ENCODE data around the gene SNX9. TPM values are rescaled to one million over a fixed set of nuclear protein-coding genes. Genes with fewer than 3 reads are reported as not detected.

SNX9 gene
- total RNA-seq, 8 experiments from 2014 or later = 8.5 to 32.0 (median 13.7) TPM

GRCh38 chr6:157909282-157909664 lies 86.2 kb downstream of the SNX9 start:
- ATAC-seq (replicated peaks in 6 of 8) = no peak

DNA sequence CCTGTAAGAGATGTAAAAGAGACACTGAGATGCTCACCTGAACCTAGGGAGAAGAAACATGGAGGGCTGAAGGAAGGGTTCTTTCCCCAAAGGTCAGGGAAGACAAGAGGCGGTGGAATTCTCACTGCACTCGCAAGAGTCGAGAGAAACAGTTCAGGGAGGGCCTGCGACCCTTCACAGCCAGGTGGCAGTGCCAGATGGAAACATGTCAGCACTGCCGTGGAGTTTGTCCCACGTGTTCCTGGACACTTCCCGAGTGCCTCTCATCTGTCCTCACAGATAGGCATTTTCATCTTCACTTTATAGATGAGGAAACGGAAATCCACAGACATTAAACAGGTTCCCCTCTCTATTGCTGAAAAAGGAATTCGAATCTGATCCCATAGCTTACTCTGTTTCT lies 88.2 kb downstream of the SNX9 start:
- Histone ChIP-seq H3K27ac (no peak overlapping the region), H3K4me3 (no peak overlapping the region)
- whole genome bisulfite sequencing, 10 experiments = 69 to 100% (median 83%) methylated on average over 1 to 7 of the region's 9 CpGs; no CpG with 5 or more reads in 1 of the 10 experiments

More at GRCh38 chr6:157909282-157909664, 86.2 kb downstream of the SNX9 start:
- Histone ChIP-seq H3K4me3 (no peak overlapping the region), H3K4me1 (replicated peaks in 1 of 2) (no peaks in the 10 kb centered on the region), H3K27ac (no peak overlapping the region)
- WGBS, 10 experiments = 63 to 100% (median 94%) methylated on average over 1 to 3 of the region's 3 CpGs; no CpG with 5 or more reads in 1 of the 10 experiments
- in situ Hi-C loops (cut with MboI; ENCODE audit: low pct_unique_long_range_greater_than_20kb in 2 of 9, low sequenced_read_pairs in 9 of 9, unreplicated experiment in 9 of 9) = loop anchor here in 1 of 9 experiments (25.0 kb wide), 1 partner anchor 178 kb away; no protein-coding TSS in a partner anchor

GRCh38 chr6:157911786-157912185 lies 88.7 kb downstream of the SNX9 start:
- ATAC-seq (replicated peaks in 6 of 8) = peak in 1 of 8 experiments; percentile 12
- no peak overlapping the region for H3K4me3 ChIP-seq
- H3K27ac ChIP-seq = no peak overlapping the region
- no peaks in the 10 kb centered on the region for H3K4me1 ChIP-seq (replicated peaks in 1 of 2)
- in situ Hi-C loops (cut with MboI; ENCODE audit: low pct_unique_long_range_greater_than_20kb in 2 of 9, low sequenced_read_pairs in 9 of 9, unreplicated experiment in 9 of 9) = loop anchor here in 1 of 9 experiments (25.0 kb wide), 1 partner anchor 176 kb away; no protein-coding TSS in a partner anchor
- WGBS, 10 experiments = 38 to 71% (median 67%) methylated on average over 1 to 4 of the region's 5 CpGs; no CpG with 5 or more reads in 5 of the 10 experiments

More for the DNA sequence above, 88.2 kb downstream of the SNX9 start:
- H3K4me1 ChIP-seq (replicated peaks in 1 of 2) = no peaks in the 10 kb centered on the region
- in situ Hi-C loops (cut with MboI; ENCODE audit: low pct_unique_long_range_greater_than_20kb in 2 of 9, low sequenced_read_pairs in 9 of 9, unreplicated experiment in 9 of 9) = loop anchor here in 1 of 9 experiments (25.0 kb wide), 1 partner anchor 176 kb away; no protein-coding TSS in a partner anchor
- no peak for ATAC-seq (replicated peaks in 6 of 8)

DNA sequence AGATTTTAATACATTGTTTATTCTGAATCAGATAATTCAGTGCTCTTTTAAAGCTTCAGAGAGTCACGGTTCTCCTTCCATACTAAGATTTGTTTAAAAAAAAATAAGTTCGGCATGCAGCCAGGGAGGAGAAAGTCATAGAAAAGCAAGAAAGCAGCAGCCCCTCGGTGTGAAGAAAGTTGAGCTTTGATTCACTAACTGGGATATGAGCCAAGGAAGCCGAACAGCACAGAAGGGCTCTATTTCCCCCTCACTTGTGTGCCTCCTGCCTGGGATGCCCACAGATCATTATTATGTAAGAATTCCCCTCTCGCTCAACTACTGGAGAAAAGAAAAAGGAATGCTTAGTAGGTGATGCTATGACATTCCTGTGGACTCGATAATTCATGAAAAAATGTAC lies 89.3 kb downstream of the SNX9 start:
- 17 to 84% (median 50%) methylated on average over 3 to 6 of the region's 6 CpGs for WGBS, 10 experiments
- ATAC-seq (replicated peaks in 6 of 8) = peak in 4 of 8 experiments; percentile 42 to 90 (median 60)
- H3K27ac ChIP-seq = no peak overlapping the region

DNA sequence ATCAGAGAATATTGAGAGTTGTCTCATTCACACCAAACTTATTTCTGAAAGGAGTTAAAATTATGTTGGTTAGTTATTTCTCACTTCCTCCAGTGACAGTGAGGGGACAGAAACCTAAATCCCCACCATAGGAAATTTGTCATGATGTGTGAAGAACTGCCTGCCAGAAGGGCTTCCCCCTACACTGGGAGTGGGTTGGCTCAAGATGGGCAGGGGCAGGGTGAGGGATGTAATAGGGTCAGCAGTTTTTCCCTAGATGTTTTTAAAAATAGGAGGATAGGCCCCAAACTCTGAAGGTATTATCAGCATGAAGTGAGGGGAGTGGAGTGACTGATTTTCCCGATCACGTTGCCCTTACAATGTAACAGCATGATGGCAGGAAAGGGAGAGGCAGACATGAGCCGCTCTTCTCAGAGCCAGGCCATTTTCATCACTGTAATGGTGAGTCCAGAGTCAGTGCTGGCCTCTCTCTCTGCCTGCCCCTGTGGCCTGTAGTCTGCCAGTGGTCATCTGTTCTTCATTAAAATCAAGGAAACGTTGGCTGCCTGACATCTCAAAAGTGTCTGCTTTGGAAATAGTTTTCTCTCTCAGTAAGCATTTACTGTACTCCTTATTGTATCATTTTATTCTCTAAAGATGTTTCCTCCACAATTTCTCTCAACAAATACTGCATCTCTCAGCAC lies 98.8 kb downstream of the SNX9 start:
- Histone ChIP-seq H3K4me1 (replicated peaks in 1 of 2) (no peaks in the 10 kb centered on the region), H3K4me3 (no peak overlapping the region), H3K27ac (no peak overlapping the region)
- ATAC-seq (replicated peaks in 6 of 8) = peak in 2 of 8 experiments; percentile 43 to 76
- in situ Hi-C loops (cut with MboI; ENCODE audit: low pct_unique_long_range_greater_than_20kb in 2 of 9, low sequenced_read_pairs in 9 of 9, unreplicated experiment in 9 of 9) = loop anchor here in 1 of 9 experiments (25.0 kb wide), 1 partner anchor 165 kb away; no protein-coding TSS in a partner anchor
- 0 to 100% (median 80%) methylated on average over 1 to 4 of the region's 4 CpGs; no CpG with 5 or more reads in 2 of the 10 experiments for WGBS, 10 experiments

More for the DNA sequence above, 89.3 kb downstream of the SNX9 start:
- no peaks in the 10 kb centered on the region for H3K4me1 ChIP-seq (replicated peaks in 1 of 2)
- in situ Hi-C loops (cut with MboI; ENCODE audit: low pct_unique_long_range_greater_than_20kb in 2 of 9, low sequenced_read_pairs in 9 of 9, unreplicated experiment in 9 of 9) = loop anchor here in 1 of 9 experiments (25.0 kb wide), 1 partner anchor 175 kb away; no protein-coding TSS in a partner anchor
- H3K4me3 ChIP-seq = no peak overlapping the region

DNA sequence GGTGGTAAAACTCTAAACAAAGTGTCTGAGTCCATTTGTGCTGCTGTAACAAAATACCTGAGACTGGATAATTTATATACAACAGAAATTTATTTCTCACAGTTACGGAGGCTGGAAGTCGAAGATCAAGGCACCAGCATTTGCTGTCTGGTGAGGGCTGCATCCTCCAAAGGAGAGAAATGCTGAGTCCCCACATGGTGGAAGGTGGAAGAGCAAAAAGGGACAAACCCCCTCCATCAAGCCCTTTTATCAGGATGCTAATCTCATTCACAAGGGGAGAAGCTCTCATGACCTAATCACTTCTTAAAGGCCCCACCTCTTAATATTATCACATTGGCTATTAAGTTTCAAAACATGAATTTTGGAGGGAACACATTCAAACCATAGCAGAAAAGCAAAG lies 102.7 kb downstream of the SNX9 start:
- Histone ChIP-seq H3K4me3 (no peak overlapping the region), H3K4me1 (replicated peaks in 1 of 2) (no peaks in the 10 kb centered on the region), H3K27ac (no peak overlapping the region)
- in situ Hi-C loops (cut with MboI; ENCODE audit: low pct_unique_long_range_greater_than_20kb in 2 of 9, low sequenced_read_pairs in 9 of 9, unreplicated experiment in 9 of 9) = no loop called here
- ATAC-seq (replicated peaks in 6 of 8) = no peak
- 90 to 100% (median 100%) methylated on average over 1 to 2 of the region's 2 CpGs; no CpG with 5 or more reads in 4 of the 10 experiments for WGBS, 10 experiments

GRCh38 chr6:157927011-157927410 lies 104.0 kb downstream of the SNX9 start:
- WGBS, 10 experiments = 85 to 100% (median 95%) methylated on average over 1 to 7 of the region's 7 CpGs; no CpG with 5 or more reads in 1 of the 10 experiments
- in situ Hi-C loops (cut with MboI; ENCODE audit: low pct_unique_long_range_greater_than_20kb in 2 of 9, low sequenced_read_pairs in 9 of 9, unreplicated experiment in 9 of 9) = no loop called here
- no peak for ATAC-seq (replicated peaks in 6 of 8)
- no peak overlapping the region for H3K27ac ChIP-seq
- H3K4me1 ChIP-seq (replicated peaks in 1 of 2) = no peaks in the 10 kb centered on the region
- no peak overlapping the region for H3K4me3 ChIP-seq

GRCh38 chr6:157928428-157928827 lies 105.4 kb downstream of the SNX9 start:
- H3K4me3 ChIP-seq = no peak overlapping the region
- no peak for ATAC-seq (replicated peaks in 6 of 8)
- H3K27ac ChIP-seq = no peak overlapping the region
- H3K4me1 ChIP-seq (replicated peaks in 1 of 2) = no peaks in the 10 kb centered on the region
- 88 to 100% (median 100%) methylated on average over 1 to 11 of the region's 13 CpGs for WGBS, 10 experiments
- in situ Hi-C loops (cut with MboI; ENCODE audit: low pct_unique_long_range_greater_than_20kb in 2 of 9, low sequenced_read_pairs in 9 of 9, unreplicated experiment in 9 of 9) = no loop called here

GRCh38 chr6:157929076-157929475 lies 106.0 kb downstream of the SNX9 start:
- whole genome bisulfite sequencing, 10 experiments = 80 to 100% (median 87%) methylated on average over 1 to 5 of the region's 7 CpGs; no CpG with 5 or more reads in 3 of the 10 experiments

DNA sequence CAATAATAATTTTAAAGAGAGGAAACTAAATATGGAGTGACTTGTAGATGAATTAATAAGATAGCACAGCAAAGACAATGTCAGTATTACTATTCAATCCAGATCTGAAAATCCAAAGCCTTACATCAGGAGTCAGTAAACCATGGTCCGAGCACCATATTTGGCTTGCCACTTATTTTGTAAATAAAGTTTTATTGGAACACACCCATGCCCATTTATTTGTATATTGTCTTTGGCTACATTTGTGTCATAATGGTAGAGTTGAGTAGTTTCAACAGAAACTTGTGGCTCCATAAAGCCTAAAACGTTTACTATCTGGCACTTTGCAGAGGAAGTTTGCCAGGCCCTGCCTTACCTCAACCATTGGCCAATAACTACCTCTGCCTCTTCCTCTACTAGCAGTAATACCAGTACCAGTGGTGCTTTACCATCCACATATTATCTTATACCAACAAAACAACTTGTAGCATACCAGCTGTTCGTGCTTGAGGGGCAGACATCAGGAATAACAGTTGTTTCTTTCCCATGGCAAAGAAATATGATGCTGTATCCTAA lies 106.8 kb downstream of the SNX9 start:
- Histone ChIP-seq H3K27ac (no peak overlapping the region), H3K4me1 (replicated peaks in 1 of 2) (no peaks in the 10 kb centered on the region), H3K4me3 (no peak overlapping the region)
- in situ Hi-C loops (cut with MboI; ENCODE audit: low pct_unique_long_range_greater_than_20kb in 2 of 9, low sequenced_read_pairs in 9 of 9, unreplicated experiment in 9 of 9) = no loop called here
- no peak for ATAC-seq (replicated peaks in 6 of 8)
- WGBS, 10 experiments = 80 to 100% (median 90%) methylated on average over 1 to 3 of the region's 3 CpGs

More at GRCh38 chr6:157929076-157929475, 106.0 kb downstream of the SNX9 start:
- no peak for ATAC-seq (replicated peaks in 6 of 8)
- in situ Hi-C loops (cut with MboI; ENCODE audit: low pct_unique_long_range_greater_than_20kb in 2 of 9, low sequenced_read_pairs in 9 of 9, unreplicated experiment in 9 of 9) = no loop called here
- Histone ChIP-seq H3K4me1 (replicated peaks in 1 of 2) (no peaks in the 10 kb centered on the region), H3K4me3 (no peak overlapping the region), H3K27ac (no peak overlapping the region)

DNA sequence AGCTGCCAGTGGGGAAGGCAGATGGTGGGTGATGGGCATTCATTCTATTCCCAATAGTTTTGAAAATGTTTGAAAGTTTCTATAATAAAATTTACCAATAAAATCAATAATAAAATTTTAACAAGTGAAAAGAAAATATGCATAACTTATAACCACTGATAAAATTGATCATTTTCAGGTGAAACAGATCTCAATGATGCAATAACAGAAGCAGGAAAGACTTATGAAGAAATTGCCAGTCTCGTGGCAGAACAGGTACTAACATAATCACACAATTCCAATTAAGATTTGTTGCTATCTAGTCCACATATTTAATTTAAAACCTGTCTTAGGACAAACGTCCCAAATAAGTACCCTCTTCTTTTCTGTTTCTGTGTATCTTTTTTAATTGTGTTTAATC lies 112.7 kb downstream of the SNX9 start:
- no peaks in the 10 kb centered on the region for H3K4me1 ChIP-seq (replicated peaks in 1 of 2)
- no peak overlapping the region for H3K4me3 ChIP-seq
- no peak for ATAC-seq (replicated peaks in 6 of 8)
- in situ Hi-C loops (cut with MboI; ENCODE audit: low pct_unique_long_range_greater_than_20kb in 2 of 9, low sequenced_read_pairs in 9 of 9, unreplicated experiment in 9 of 9) = no loop called here
- WGBS, 10 experiments = 29 to 100% (median 60%) methylated on average over 1 to 2 of the region's 2 CpGs; no CpG with 5 or more reads in 1 of the 10 experiments
- no peak overlapping the region for H3K27ac ChIP-seq

DNA sequence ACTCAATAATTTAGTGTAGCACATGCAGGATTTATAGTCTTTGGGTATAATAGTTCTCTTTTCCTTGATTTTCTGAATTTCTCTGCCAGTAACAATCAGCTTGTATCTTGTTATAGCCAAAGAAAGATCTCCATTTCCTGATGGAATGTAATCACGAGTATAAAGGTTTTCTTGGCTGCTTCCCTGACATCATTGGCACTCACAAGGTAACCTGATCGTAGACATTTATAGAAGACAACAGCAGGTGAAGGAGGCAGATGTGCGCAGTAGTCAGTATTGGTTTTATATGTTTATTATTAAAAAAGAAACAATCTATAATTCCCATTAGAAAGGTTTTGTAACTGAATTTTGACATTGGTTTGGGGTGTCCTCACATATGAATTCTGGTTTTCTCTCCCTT lies 114.3 kb downstream of the SNX9 start:
- H3K4me3 ChIP-seq = no peak overlapping the region
- no peak overlapping the region for H3K27ac ChIP-seq
- ATAC-seq (replicated peaks in 6 of 8) = no peak
- in situ Hi-C loops (cut with MboI; ENCODE audit: low pct_unique_long_range_greater_than_20kb in 2 of 9, low sequenced_read_pairs in 9 of 9, unreplicated experiment in 9 of 9) = no loop called here
- H3K4me1 ChIP-seq (replicated peaks in 1 of 2) = no peaks in the 10 kb centered on the region
- 68 to 100% (median 96%) methylated on average over 1 to 3 of the region's 3 CpGs; no CpG with 5 or more reads in 1 of the 10 experiments for WGBS, 10 experiments

DNA sequence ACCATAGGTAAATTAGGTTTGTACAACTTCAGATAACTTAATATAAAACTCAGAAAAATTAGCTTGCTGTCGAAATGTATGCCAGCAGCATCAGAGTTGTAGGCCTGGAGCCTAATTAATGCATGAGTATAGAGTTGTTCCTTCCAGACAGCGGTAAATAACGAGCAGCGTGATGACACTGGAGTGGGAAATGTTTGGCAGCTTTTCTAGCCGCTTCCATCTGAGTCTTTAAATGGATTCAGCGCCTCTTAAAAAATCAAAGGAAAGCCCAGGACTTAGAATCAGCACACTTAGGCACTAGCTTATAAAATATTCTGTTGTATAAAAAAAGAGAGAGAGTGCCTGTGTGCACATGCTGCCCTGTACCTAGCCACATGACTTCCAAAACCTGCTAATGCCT lies 114.9 kb downstream of the SNX9 start:
- no peak for ATAC-seq (replicated peaks in 6 of 8)
- no peak overlapping the region for H3K27ac ChIP-seq
- WGBS, 10 experiments = 84 to 100% (median 93%) methylated on average over 3 to 6 of the region's 6 CpGs; no CpG with 5 or more reads in 1 of the 10 experiments

More for the DNA sequence above, 114.9 kb downstream of the SNX9 start:
- H3K4me3 ChIP-seq = no peak overlapping the region
- in situ Hi-C loops (cut with MboI; ENCODE audit: low pct_unique_long_range_greater_than_20kb in 2 of 9, low sequenced_read_pairs in 9 of 9, unreplicated experiment in 9 of 9) = no loop called here
- no peaks in the 10 kb centered on the region for H3K4me1 ChIP-seq (replicated peaks in 1 of 2)
